Measurements from ENCODE around the gene CALHM2.

GRCh38 chr10:103493362-103493915, 41.3 kb upstream of the CALHM2 start, which contains the start of gene NEURL1:
- TF ChIP-seq CTCF (optimal IDR thresholded peaks at IDR 0.05 in 1 of 3, IDR thresholded peaks at IDR 0.05 in 1 of 3, conservative IDR thresholded peaks at IDR 0.05 in 1 of 3; ENCODE audit: extremely low read depth in 1 of 3, insufficient read depth in 2 of 3, low read length in 3 of 3) (no peak), EZH2 (IDR thresholded peaks at IDR 0.05; ENCODE audit: low read length) (no peak)

Measured in keratinocyte (primary cell).